Measurements from ENCODE around the gene PURA. TPM values are rescaled to one million over a fixed set of nuclear protein-coding genes. Genes with fewer than 3 reads are reported as not detected.

Gene PURA
- total RNA-seq, 1 experiment from 2014 or later: 9.5 TPM

- ChIA-PET POLR2A (ENCODE audit: low non-redundant PET) (no interaction called here), CTCF (no interaction called here)
- Histone ChIP-seq H3K27me3 (replicated peaks; ENCODE audit: insufficient read depth, low read depth, low read length, poor library complexity) (no peaks in the 10 kb centered on the region), H3K36me3 (ENCODE audit: insufficient read depth, low read length, poor library complexity, severe bottlenecking) (no peaks in the 10 kb centered on the region), H3K27ac (ENCODE audit: low read depth, low read length, poor library complexity, severe bottlenecking) (no peak overlapping the region), H3K4me3 (ENCODE audit: low read depth, low read length, poor library complexity, severe bottlenecking) (no peak overlapping the region), H3K4me1 (ENCODE audit: insufficient read depth, low read length, poor library complexity, severe bottlenecking) (no peaks in the 10 kb centered on the region), H3K9me3 (ENCODE audit: low read depth, low read length, poor library complexity, severe bottlenecking) (no peaks in the 10 kb centered on the region)
- intact Hi-C loops (cut with micrococcal nuclease; ENCODE audit: unreplicated experiment): no loop called here
- TF ChIP-seq, protein P1, sequence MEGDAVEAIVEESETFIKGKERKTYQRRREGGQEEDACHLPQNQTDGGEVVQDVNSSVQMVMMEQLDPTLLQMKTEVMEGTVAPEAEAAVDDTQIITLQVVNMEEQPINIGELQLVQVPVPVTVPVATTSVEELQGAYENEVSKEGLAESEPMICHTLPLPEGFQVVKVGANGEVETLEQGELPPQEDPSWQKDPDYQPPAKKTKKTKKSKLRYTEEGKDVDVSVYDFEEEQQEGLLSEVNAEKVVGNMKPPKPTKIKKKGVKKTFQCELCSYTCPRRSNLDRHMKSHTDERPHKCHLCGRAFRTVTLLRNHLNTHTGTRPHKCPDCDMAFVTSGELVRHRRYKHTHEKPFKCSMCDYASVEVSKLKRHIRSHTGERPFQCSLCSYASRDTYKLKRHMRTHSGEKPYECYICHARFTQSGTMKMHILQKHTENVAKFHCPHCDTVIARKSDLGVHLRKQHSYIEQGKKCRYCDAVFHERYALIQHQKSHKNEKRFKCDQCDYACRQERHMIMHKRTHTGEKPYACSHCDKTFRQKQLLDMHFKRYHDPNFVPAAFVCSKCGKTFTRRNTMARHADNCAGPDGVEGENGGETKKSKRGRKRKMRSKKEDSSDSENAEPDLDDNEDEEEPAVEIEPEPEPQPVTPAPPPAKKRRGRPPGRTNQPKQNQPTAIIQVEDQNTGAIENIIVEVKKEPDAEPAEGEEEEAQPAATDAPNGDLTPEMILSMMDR (conservative IDR thresholded peaks at IDR 0.05; ENCODE audit: low read depth, low read length): no peak
- no peak for TF ChIP-seq EZH2 (IDR thresholded peaks at IDR 0.05; ENCODE audit: borderline replicate concordance, low read depth, low read length, poor library complexity, severe bottlenecking)
- DNase-seq (ENCODE audit: low spot score): no peak
- BruUV-seq (replicated peaks): no TSS peak
These were observed 14.5 kb downstream of the PURA start for GRCh38 chr5:140128376-140128775.

- no peak for DNase-seq (ENCODE audit: low spot score)
- CTCF ChIA-PET: interaction anchor here (1.6 kb wide), 1 partner anchor 12 kb away, joined by 3 read pairs; no protein-coding TSS in a partner anchor
- no peaks in the 10 kb centered on the region for H3K9me3 ChIP-seq (ENCODE audit: low read depth, low read length, poor library complexity, severe bottlenecking)
- no peak overlapping the region for H3K4me3 ChIP-seq (ENCODE audit: low read depth, low read length, poor library complexity, severe bottlenecking)
- TF ChIP-seq, protein P1 (conservative IDR thresholded peaks at IDR 0.05; ENCODE audit: low read depth, low read length): no peak
- TF ChIP-seq EZH2 (IDR thresholded peaks at IDR 0.05; ENCODE audit: borderline replicate concordance, low read depth, low read length, poor library complexity, severe bottlenecking): no peak
- intact Hi-C loops (cut with micrococcal nuclease; ENCODE audit: unreplicated experiment): no loop called here
- no peaks in the 10 kb centered on the region for H3K27me3 ChIP-seq (replicated peaks; ENCODE audit: insufficient read depth, low read depth, low read length, poor library complexity)
- BruUV-seq (replicated peaks): no TSS peak
- no peaks in the 10 kb centered on the region for H3K36me3 ChIP-seq (ENCODE audit: insufficient read depth, low read length, poor library complexity, severe bottlenecking)
- no peaks in the 10 kb centered on the region for H3K4me1 ChIP-seq (ENCODE audit: insufficient read depth, low read length, poor library complexity, severe bottlenecking)
- H3K27ac ChIP-seq (ENCODE audit: low read depth, low read length, poor library complexity, severe bottlenecking): no peak overlapping the region
- POLR2A ChIA-PET (ENCODE audit: low non-redundant PET): no interaction called here
These were observed 17.2 kb downstream of the PURA start for GRCh38 chr5:140130949-140131733.

DNA sequence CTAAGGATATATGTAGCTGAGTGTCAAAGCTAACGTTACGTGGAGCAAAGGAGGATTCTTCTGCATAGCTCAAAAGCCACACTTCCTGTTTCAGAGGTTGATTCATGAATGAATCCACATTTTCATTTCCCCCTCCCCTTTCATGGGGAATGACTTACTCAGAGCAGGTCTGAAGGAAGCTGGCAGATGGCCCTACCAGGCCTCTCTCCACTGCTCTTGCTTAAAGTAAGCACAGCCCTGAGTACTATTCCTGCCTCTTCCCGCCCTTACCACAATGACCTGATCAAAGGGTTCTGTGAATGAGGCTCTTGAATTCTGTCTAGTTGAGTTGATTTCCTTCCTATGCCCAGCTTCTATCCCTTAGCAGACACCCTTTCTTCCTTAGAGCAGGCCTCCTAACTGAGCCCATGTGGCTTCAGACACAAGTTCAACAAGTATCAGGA is 18.1 kb downstream of the PURA start:
- POLR2A ChIA-PET (ENCODE audit: low non-redundant PET): no interaction called here

More for the DNA sequence above, 18.1 kb downstream of the PURA start:
- BruUV-seq (replicated peaks): no TSS peak
- Histone ChIP-seq H3K27ac (ENCODE audit: low read depth, low read length, poor library complexity, severe bottlenecking) (no peak overlapping the region), H3K4me1 (ENCODE audit: insufficient read depth, low read length, poor library complexity, severe bottlenecking) (no peaks in the 10 kb centered on the region), H3K27me3 (replicated peaks; ENCODE audit: insufficient read depth, low read depth, low read length, poor library complexity) (no peaks in the 10 kb centered on the region), H3K36me3 (ENCODE audit: insufficient read depth, low read length, poor library complexity, severe bottlenecking) (no peaks in the 10 kb centered on the region), H3K9me3 (ENCODE audit: low read depth, low read length, poor library complexity, severe bottlenecking) (no peaks in the 10 kb centered on the region), H3K4me3 (ENCODE audit: low read depth, low read length, poor library complexity, severe bottlenecking) (no peak overlapping the region)
- CTCF ChIA-PET: interaction anchor here (1.6 kb wide), 1 partner anchor 11 kb away, joined by 3 read pairs; no protein-coding TSS in a partner anchor
- intact Hi-C loops (cut with micrococcal nuclease; ENCODE audit: unreplicated experiment): no loop called here
- TF ChIP-seq, protein P1 (conservative IDR thresholded peaks at IDR 0.05; ENCODE audit: low read depth, low read length): no peak
- TF ChIP-seq EZH2 (IDR thresholded peaks at IDR 0.05; ENCODE audit: borderline replicate concordance, low read depth, low read length, poor library complexity, severe bottlenecking): no peak
- peak; percentile 35 for DNase-seq (ENCODE audit: low spot score)

All from A673 (cell line).